Fibroblast of skin of left quadriceps (primary cell): ENCODE data around the gene DIPK2A.
A peak's percentile ranks its signal among the peaks of the same experiment; 100 is the strongest.

Experiments
- DNase-seq, 2 experiments: peaks; one replicate each; pipeline ENCODE4 v3.0.0-alpha.2; 2013; ENCODE audit warnings: low read depth in 2 of 2

DIPK2A gene

DNA sequence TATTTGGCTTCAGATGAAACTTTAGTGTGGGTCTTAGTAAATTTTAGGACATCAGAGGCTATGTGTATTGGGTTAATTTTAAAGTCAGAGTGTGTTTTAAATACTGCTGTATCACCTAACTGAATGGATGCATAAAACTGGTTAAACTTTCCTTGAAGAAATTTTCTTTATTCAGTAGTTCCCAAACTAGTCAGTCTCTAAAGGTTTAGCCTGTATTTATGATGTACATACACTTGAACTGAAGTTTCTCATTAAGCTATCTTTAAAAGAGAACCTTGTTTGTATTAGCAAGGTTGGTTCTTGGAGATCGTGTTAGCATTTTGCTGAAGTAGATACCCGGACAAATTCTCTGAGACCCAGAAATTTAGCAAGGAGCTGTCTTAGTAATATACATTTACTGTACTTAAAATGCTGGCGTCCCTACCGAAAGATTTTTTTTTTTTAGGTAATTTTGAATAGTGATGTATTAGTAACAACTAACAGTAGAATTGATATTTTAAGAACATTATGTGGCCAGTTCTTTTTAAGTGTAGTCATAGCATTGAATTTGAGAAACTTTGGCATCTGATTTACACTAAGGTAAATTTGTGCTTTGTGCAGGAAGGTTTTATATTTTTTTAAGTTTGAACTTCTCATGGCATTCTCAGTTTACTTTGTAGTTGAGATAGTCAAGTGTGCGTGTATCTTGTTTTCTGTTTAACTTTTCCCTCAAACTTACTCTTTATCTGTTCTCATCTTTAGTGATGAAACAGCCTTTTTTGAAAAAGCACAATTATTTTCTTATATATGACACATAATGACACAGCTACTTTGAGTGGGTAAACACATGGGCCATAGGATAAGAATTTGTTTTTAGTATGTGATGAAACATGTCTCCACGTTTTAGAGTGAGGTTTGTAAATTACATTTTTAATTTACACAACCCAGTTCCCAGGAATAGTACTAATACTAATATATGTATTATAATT is 2.9 kb downstream of the DIPK2A start:
- no peak for DNase-seq

GRCh38 chr3:143975554-143976152 is 4.0 kb downstream of the DIPK2A start:
- peak in 1 of 2 experiments; percentile 34 for DNase-seq

DNA sequence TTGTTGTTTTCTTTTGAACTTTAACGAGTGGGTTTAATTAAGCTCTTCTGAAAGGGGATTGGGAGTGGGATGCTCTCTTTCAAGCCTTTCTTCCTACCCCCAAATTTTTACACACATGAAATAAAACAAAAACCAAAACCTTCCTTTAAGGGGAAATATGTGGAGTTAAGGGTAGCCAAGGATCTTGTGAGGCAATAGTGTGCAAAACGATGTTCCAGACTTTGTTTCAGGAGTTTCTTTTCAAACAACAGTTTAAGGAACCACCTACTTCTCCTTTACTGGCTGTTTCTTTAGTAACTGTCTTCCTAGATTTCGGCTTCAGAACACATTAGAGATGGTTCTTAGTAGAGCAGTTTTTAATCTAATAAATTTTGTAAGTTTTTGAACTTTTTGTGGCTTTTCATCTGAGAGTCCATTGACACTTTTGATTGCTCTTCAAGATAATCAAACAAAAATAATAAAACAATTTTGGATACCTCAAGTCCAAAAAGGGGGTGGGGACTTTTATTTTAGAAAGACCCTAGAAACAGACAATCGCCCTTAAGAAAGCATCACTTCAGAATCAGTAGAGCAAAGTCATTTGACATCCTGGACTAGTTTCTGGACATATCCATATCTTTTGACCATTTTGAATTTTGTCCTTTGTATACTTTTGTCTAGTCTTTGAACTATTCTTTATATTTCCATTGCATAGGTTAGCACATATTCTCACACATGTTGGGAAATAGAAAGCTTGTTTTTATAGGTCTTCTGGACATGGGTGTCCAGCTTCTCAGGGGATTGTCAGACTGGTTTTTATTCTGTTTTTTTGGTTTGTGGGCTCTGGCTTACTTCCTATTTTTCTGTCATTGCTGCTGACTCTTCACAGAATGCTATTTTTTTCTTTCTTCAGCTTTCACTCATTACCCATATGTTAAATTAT is 6.0 kb downstream of the DIPK2A start:
- DNase-seq, result no peak

GRCh38 chr3:143978263-143978631 is 6.6 kb downstream of the DIPK2A start:
- no peak for DNase-seq

GRCh38 chr3:143979041-143979440 is 7.4 kb downstream of the DIPK2A start:
- no peak for DNase-seq

- peak in 1 of 2 experiments; percentile 14 for DNase-seq
Measured at GRCh38 chr3:143979813-143980212, 8.2 kb downstream of the DIPK2A start.

DNA sequence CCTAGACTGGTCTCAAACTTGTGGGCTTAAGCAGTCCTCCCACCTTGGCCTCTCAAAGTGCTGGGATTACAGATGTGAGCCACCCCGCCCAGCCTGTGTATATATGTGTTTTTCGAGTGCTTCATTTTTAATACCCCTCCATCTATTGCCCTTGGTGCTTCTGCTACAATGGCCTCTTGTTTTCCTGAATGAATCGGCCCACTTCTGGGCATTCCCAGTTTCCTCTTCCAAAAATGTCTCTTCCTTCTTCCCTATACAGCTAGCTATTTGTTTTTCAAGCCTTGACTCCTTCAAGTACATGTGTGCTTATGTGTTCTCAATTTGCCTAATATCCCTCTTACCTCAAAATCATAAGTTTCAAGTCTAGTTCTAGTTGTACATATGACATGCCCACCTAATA is 16.7 kb downstream of the DIPK2A start:
- DNase-seq, result no peak

- no peak for DNase-seq
Measured at GRCh38 chr3:143989461-143989860, 17.8 kb downstream of the DIPK2A start.

GRCh38 chr3:143991713-143992112 is 20.1 kb downstream of the DIPK2A start:
- no peak for DNase-seq

- DNase-seq, result no peak
Measured at GRCh38 chr3:143998266-143998665, 26.6 kb downstream of the DIPK2A start.

- no peak for DNase-seq
Measured at GRCh38 chr3:144003051-144003450, 31.4 kb downstream of the DIPK2A start.

- no peak for DNase-seq
Measured at GRCh38 chr3:144010371-144010770, 38.7 kb downstream of the DIPK2A start.

DNA sequence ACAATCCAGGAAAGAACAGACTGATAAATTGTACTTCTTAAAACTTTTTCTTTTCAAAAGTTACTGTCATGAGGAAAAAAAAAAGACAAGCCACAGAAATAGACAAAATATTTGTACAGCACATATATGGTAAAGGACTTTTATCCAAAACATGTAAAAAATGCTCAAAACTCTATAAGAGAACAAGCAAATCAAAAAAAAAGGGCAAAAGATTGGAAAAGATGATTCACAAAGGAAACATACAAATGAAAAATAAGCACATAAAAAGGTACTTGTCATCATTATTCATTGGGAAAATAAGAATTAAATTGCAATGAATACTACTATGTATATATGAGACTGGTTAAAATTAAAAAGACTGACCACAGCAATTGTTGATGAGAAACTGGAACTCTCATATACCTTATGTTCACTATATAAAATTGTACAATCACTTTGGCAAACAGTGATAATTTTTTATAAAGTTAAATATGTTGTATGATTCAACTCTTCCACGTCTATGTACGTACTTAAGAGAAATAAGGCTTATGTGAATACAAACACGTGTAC is 39.7 kb downstream of the DIPK2A start:
- no peak for DNase-seq

GRCh38 chr3:144015133-144015532 is 43.5 kb downstream of the DIPK2A start:
- no peak for DNase-seq

GRCh38 chr3:144018776-144019175 is 47.2 kb downstream of the DIPK2A start:
- peak; percentile 52 to 53 for DNase-seq
